Endothelial cell of umbilical vein (primary cell): Measurements from ENCODE around the gene SCAF8. TPM values are rescaled to one million over a fixed set of nuclear protein-coding genes. Genes with fewer than 3 reads are reported as not detected.

Source experiments
- BruUV-seq: library from RNA; stranded (reverse); fragments of 400-500 nt; replicated peaks from 2 replicates; lab custom pipeline; 2021; lab: Mats Ljungman, UMichigan
- CTCF ChIA-PET: fragments of 300-600, 350-600 bp; sonication (Branson Sonifier 250); formaldehyde crosslinking; loops from one replicate; lab custom pipeline; 2021; ENCODE audit warnings: antibody characterized with exemption, inconsistent platforms; lab: Charles Lee
- POLR2A ChIA-PET: fragments of 300-600, 350-600 bp; sonication (Branson Sonifier 250); formaldehyde crosslinking; loops from one replicate; lab custom pipeline; 2021; ENCODE audit warnings: antibody characterized with exemption, inconsistent platforms; lab: Charles Lee
- DNase-seq: peaks from one replicate; pipeline ENCODE4 v3.0.0-alpha.2; 2011; ENCODE audit warnings: low read depth, low spot score
- FAIRE-seq: peaks from 2 replicates; lab custom pipeline; 2011; peaks lifted over from hg19 to GRCh38; lab: Jason Lieb, UNC
- H2AFZ ChIP-seq: 2 replicates; pipeline ENCODE4 v1.6.0; 2012; ENCODE audit warnings: low read depth, low read length, control low read depth, inconsistent platforms
- H3K27ac ChIP-seq: 2 replicates; pipeline ENCODE4 v1.5.1; 2011; ENCODE audit warnings: low read depth, mild to moderate bottlenecking, control low read depth, low read length, moderate library complexity; ENCODE audit not compliant: insufficient read depth
- H3K27me3 ChIP-seq, 2 experiments: 2 replicates each; pipeline versions ENCODE4 v1.6.0 to v1.6.1; 2011; ENCODE audit warnings: low read length in 2 of 2, mixed read lengths in 1 of 2; ENCODE audit not compliant: control insufficient read depth in 2 of 2, insufficient read depth in 2 of 2
- H3K36me3 ChIP-seq, 2 experiments: 2 replicates in 1 of 2; 3 replicates in 1 of 2; pipeline ENCODE4 v1.5.1; 2011; ENCODE audit warnings: low read length in 2 of 2, mild to moderate bottlenecking in 1 of 2, moderate library complexity in 1 of 2; ENCODE audit not compliant: control insufficient read depth in 2 of 2, insufficient read depth in 2 of 2; ENCODE audit errors: extremely low read depth in 1 of 2
- H3K4me1 ChIP-seq: 3 replicates; pipeline ENCODE4 v1.5.1; 2011; ENCODE audit warnings: mild to moderate bottlenecking, low read length; ENCODE audit not compliant: control insufficient read depth, insufficient read depth; ENCODE audit errors: extremely low read depth
- H3K4me2 ChIP-seq: 2 replicates; pipeline ENCODE4 v1.6.1; 2011; ENCODE audit warnings: low read length, control low read depth, mixed read lengths; ENCODE audit not compliant: insufficient read depth
- H3K4me3 ChIP-seq, 3 experiments: fragments of 200-600 bp in 1 of 3; sonication (generic), shearing (Covaris generic) in 1 of 3; replicated peaks in 1 of 3; 2 replicates each; pipeline ENCODE4 v1.5.1; 2011 to 2016; ENCODE audit warnings: control low read depth in 3 of 3, low read length in 3 of 3, mild to moderate bottlenecking in 2 of 3, inconsistent platforms in 1 of 3, low read depth in 1 of 3, moderate library complexity in 1 of 3; ENCODE audit not compliant: insufficient read depth in 1 of 3
- H3K79me2 ChIP-seq: 2 replicates; pipeline ENCODE4 v1.6.0; 2012; ENCODE audit warnings: low read length, inconsistent platforms; ENCODE audit not compliant: control insufficient read depth, insufficient read depth
- H3K9ac ChIP-seq: replicated peaks from 2 replicates; pipeline ENCODE3; 2011; ENCODE audit warnings: low read length, control low read depth; ENCODE audit not compliant: insufficient read depth; ENCODE audit errors: extremely low read depth
- H3K9me1 ChIP-seq: replicated peaks from 3 replicates; pipeline ENCODE4 v1.6.0; 2011; ENCODE audit warnings: mild to moderate bottlenecking, low read length; ENCODE audit not compliant: control insufficient read depth, insufficient read depth; ENCODE audit errors: extremely low read depth
- H3K9me3 ChIP-seq: replicated peaks from 2 replicates; pipeline ENCODE4 v1.5.1; 2012; ENCODE audit warnings: low read length, inconsistent platforms; ENCODE audit not compliant: control insufficient read depth, insufficient read depth
- H4K20me1 ChIP-seq: replicated peaks from 2 replicates; pipeline ENCODE3; 2011; ENCODE audit warnings: mild to moderate bottlenecking, low read length; ENCODE audit not compliant: control insufficient read depth, insufficient read depth; ENCODE audit errors: extremely low read depth
- CTCF ChIP-seq, 2 donors: IDR thresholded peaks; 1 replicate in 1 of 2; 2 replicates in 1 of 2; pipeline ENCODE4 v1.5.1; 2011; ENCODE audit warnings: low read length in 2 of 2, mild to moderate bottlenecking in 2 of 2, moderate library complexity in 2 of 2, control low read depth in 1 of 2, inconsistent platforms in 1 of 2, low read depth in 1 of 2; ENCODE audit not compliant: insufficient read depth in 1 of 2; ENCODE audit errors: extremely low read depth in 1 of 2
- EZH2 ChIP-seq: IDR thresholded peaks from 2 replicates; pipeline ENCODE4 v1.6.1; 2012; ENCODE audit warnings: borderline replicate concordance, low read depth, mild to moderate bottlenecking, moderate library complexity, low read length, inconsistent platforms; ENCODE audit not compliant: severe bottlenecking
- FOS ChIP-seq: IDR thresholded peaks from 2 replicates; pipeline ENCODE4 v1.6.1; 2011; ENCODE audit warnings: mild to moderate bottlenecking, low read length, moderate library complexity, borderline replicate concordance; ENCODE audit not compliant: insufficient read depth
- GATA2 ChIP-seq: IDR thresholded peaks from 2 replicates; pipeline ENCODE4 v1.7.0; 2011; ENCODE audit warnings: low read depth, mild to moderate bottlenecking, moderate library complexity, mixed read lengths, low read length; ENCODE audit not compliant: insufficient read length, insufficient read depth
- JUN ChIP-seq: IDR thresholded peaks from 2 replicates; pipeline ENCODE4 v1.6.1; 2011; ENCODE audit warnings: borderline replicate concordance, low read depth; ENCODE audit not compliant: insufficient read length, insufficient read depth
- MAX ChIP-seq: IDR thresholded peaks from 2 replicates; pipeline ENCODE4 v1.6.1; 2011; ENCODE audit not compliant: insufficient read depth, insufficient read length
- MYC ChIP-seq: IDR thresholded peaks from one replicate; pipeline ENCODE4 v1.6.1; 2011; ENCODE audit warnings: mild to moderate bottlenecking, low read depth, low read length
- POLR2A ChIP-seq: IDR thresholded peaks from 2 replicates; pipeline ENCODE4 v1.6.1; 2012; ENCODE audit warnings: low read depth, mild to moderate bottlenecking, control low read depth, low read length
- POLR2AphosphoS5 ChIP-seq: IDR thresholded peaks from 2 replicates; pipeline ENCODE4 v1.6.1; 2012; ENCODE audit warnings: low read depth, mild to moderate bottlenecking, control low read depth, low read length, moderate library complexity; ENCODE audit not compliant: insufficient read depth
- dilution Hi-C: fragments of 300-500 bp; cut with MboI; formaldehyde crosslinking; loops from one replicate; pipeline ENCODE4 v1.15.0; 2019; ENCODE audit warnings: low sequenced_read_pairs; ENCODE audit not compliant: extremely low pct_ligation_motif_present
- intact Hi-C: fragments of 100-400 bp; cut with micrococcal nuclease; formaldehyde crosslinking; loops from one replicate; pipeline ENCODE4 v1.10.0; 2022
- polyA plus RNA-seq, 4 experiments: library from polyadenylated mRNA; depleted of rRNA in 3 of 4; stranded (reverse) in 3 of 4; unstranded in 1 of 4; fragments of >200 nt; gene quantifications; 2 replicates each; pipeline versions ENCODE4 v1.2.1 to v1.2.3, GENCODE V29; 2011 to 2012; ENCODE audit warnings: missing spikeins in 1 of 4
- total RNA-seq: library from RNA; stranded (reverse); gene quantifications from 2 replicates; pipeline ENCODE4 v1.2.3, GENCODE V29; 2021

SCAF8 gene
- total and polyA plus RNA-seq, 2 donors (not counting 3 experiments of a cell fraction or from before 2014, with no cell fraction given): 11.7 to 37.8 TPM

GRCh38 chr6:154873546-154873945 is 140.3 kb downstream of the SCAF8 start:
- FAIRE-seq (no peak), DNase-seq (no peak)
- intact Hi-C loops (no loop called here), dilution Hi-C loops (no loop called here)
- Histone ChIP-seq H3K9me1 (no peaks in the 10 kb centered on the region), H3K4me2 (no peak overlapping the region), H3K9ac (no peak overlapping the region), H2AFZ (no peak overlapping the region), H3K36me3 (no peaks in the 10 kb centered on the region), H3K4me3 (no peak overlapping the region), H3K79me2 (peaks cover 4% of the 10 kb centered on the region), H3K27me3 (no peaks in the 10 kb centered on the region), H3K4me1 (no peaks in the 10 kb centered on the region), H4K20me1 (no peaks in the 10 kb centered on the region), H3K9me3 (no peaks in the 10 kb centered on the region), H3K27ac (no peak overlapping the region)
- CTCF ChIA-PET: interaction anchor here (1.1 to 1.2 kb wide), 2 partner anchors 198 to 299 kb away, joined by 3 to 4 read pairs; no protein-coding TSS in a partner anchor
- no TSS peak for BruUV-seq
- POLR2A ChIA-PET: no interaction called here
- TF ChIP-seq EZH2 (no peak), POLR2A (no peak), CTCF (IDR thresholded peaks at IDR 0.05; ENCODE audit: extremely low read depth in 1 of 2, insufficient read depth in 1 of 2, low read depth in 1 of 2, low read length in 2 of 2) (no peak), MAX (no peak), MYC (no peak), POLR2AphosphoS5 (no peak), GATA2 (no peak), JUN (no peak), FOS (no peak)
